Posterior vena cava (tissue), 2 donors: ENCODE measurements around the gene DOCK4. TPM values are rescaled to one million over a fixed set of nuclear protein-coding genes. Genes with fewer than 3 reads are reported as not detected.

Experiments
- DNase-seq: peaks from one replicate; pipeline ENCODE4 v3.0.0-alpha.2; 2020; ENCODE audit warnings: low spot score
- intact Hi-C, 2 donors: fragments of 100-400 bp; cut with DNase I; formaldehyde crosslinking; loops; one replicate each; pipeline versions ENCODE4 v1.14.1 to v1.14.2; 2022 to 2023
- total RNA-seq, 2 donors: library from RNA; stranded (reverse); fragmentation: NEBNext Ultra II Directional; extraction: Animal tissue kit (Norgen Biotek cat#: 25700); gene quantifications; one replicate each; pipeline ENCODE4 v1.2.1, GENCODE V29; 2021
- donor health status: DM: yes; HTN: yes; CAD: no.
- donor health status: DM: yes; HTN: yes; CAD: no.

Gene DOCK4
- total RNA-seq, 2 donors from 2014 or later: 26.1 TPM

DNA sequence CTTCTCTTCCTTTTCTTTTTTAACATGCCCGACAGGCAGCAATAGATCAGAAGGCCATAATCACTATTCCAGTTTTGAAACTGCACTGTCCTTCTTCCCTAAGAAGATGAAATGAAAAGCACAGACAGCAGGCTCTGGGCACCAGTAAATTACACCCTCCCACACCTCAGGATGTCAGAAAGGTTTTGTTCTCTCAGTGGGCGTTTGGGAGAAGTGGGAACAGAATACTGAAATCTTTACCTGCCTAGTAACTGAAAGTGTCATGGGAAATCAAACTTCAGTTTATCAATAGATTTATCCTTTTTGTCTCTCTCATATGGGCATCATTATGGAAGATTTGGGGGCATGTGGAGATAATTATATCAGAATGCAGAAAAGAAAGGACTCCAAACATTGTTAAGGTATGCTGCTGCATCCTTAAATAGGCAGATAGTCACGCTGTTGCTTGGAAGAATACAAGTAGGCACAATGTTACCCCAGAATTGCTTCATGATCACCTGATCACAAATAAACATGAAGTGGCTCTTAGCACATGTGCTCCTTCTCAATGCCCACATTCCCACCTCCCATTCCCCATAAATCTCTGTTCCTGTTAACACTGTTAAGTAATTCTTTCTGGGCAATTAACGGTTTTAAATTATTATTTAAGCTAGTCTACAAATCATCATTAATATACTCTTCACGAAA is 113.3 kb downstream of the DOCK4 start:
- DNase-seq: no peak
- intact Hi-C loops: no loop called here

DNA sequence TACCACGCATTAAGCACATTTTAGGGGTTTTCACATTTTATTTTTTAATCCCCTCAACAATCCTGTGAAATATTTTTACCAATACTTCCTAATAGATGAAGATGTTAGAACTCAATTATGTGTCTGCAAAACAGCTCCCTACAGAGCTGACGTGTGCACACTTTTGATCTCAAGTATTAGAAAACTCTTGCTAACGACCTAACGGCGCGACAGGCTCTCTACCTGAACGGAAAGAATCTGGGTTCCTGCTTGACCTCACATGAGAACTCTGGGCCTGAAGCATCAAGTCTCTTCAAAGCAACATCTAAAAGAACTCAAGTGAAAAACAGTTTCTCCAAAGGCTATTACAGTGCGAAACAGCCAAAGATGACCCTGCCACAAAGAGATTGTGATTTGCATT is 113.9 kb downstream of the DOCK4 start:
- intact Hi-C loops: no loop called here

DNA sequence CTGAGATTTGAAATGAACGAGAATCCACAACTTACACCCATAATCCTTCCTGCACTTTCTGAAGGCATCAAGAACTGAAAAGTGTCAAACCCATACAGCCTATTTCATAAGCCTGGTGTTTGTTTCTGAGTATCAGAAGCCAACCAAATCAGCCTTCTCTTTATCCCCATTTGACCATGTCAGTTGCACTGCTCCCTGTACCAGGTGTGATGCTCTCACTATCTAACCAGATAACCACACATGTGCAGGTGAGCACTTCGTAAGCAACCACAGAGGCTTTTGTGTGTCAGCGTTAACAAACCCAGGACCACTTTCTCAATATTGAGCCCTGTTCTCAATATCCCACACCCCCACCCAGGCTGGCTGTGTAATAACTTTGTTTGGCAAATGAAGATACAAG is 114.4 kb downstream of the DOCK4 start:
- intact Hi-C loops: no loop called here
- no peak for DNase-seq

More for the DNA sequence above, 113.9 kb downstream of the DOCK4 start:
- DNase-seq: no peak

DNA sequence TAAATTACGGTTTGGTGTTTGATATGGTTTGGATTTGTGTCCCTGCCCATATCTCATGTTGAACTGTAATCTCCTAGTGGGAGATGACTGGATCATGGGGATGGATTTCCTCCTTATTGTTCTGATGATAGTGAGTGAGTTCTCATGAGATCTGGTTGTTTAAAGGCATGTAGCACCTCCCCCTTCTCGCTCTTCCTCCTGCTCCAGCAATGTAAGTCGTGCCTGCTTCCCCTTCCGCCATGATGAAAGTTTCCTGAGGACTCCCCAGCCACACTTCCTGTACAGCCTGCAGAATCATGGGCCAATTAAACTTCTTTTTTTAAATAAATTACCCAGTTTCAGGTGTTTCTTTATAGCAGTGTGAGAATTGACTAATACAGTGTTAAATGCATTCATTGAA is 116.6 kb downstream of the DOCK4 start:
- no peak for DNase-seq

DNA sequence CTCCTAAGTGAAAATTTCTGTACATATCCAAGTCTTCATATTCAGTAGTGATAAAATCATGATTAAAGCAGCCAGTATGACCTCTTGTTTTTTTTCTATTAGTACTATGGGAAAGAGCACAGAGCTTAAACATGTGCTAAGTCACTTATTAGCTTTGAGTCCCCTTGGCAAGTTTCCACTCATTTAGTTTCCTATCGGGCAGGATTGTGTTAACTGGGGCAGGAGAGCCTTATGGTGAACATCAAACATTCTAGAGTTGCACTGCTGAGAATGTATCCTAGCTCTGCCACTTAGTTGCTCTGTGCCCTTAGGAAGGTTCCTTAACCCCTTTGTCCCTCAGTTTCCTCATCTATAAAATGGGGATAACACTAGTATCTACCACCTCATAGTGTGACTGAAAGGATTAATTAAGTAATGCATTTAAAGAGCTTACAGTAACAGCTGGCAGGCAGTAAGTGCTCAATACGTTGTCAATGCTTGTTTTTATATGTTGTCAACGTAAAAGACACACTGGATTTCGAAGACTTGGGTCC is 117.6 kb downstream of the DOCK4 start:
- intact Hi-C loops: no loop called here
- no peak for DNase-seq

More for the DNA sequence above, 116.6 kb downstream of the DOCK4 start:
- intact Hi-C loops: no loop called here

DNA sequence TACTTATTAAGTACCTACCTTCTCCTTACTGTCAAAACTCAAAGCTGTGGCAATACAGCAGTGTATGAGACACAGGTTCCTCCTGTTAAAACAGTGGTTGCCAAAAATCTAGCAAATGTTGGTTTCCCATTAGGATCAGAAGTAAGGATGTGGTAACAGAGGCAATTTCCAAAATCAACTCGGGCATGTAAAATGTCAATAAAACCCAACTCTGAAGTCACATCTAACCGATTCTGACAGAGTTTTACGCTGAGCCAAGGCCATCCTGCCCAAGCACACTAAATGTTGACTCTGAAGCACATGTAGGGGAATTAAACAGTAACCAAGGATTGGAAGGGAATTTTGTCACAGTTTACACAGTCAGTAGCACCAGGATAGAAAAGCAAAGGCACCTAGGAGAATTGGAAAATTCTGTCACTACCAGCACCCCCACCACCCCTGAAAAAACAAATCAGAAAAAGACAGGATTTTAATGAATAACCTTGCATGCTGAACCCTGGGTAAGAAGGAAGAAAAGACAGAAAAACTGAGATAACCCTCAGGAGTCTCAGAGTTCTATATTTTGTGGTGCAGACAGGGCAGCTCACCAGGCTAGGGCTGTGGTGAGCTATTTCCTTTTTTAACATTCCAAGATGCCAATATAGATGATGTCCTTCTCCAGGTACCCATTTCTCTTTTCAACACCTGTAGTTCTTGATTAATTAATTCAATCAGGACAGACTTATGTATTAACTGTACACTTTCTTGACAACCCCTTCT is 119.5 kb downstream of the DOCK4 start:
- no peak for DNase-seq
- intact Hi-C loops: no loop called here

DNA sequence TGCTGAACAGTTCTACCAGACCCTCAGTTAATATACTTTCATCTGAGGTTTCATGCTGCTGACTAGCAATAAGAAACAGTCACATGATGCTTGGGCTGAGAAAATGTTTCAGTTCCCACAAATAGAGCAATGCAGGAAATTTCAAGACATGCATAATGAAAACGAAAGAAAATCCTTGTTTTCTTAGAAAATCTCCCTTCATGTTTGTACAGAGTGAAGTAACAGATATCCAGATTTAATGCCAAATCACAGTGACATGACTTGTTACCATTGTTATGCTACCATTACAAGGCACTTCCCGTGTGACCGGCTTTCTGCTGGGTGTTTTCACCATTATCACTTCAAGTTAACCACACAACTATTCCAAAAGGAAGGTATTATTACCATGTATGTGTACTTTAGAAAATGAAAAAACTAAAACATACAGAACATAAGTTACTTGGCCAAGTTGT is 121.7 kb downstream of the DOCK4 start:
- DNase-seq: no peak
- intact Hi-C loops: no loop called here

DNA sequence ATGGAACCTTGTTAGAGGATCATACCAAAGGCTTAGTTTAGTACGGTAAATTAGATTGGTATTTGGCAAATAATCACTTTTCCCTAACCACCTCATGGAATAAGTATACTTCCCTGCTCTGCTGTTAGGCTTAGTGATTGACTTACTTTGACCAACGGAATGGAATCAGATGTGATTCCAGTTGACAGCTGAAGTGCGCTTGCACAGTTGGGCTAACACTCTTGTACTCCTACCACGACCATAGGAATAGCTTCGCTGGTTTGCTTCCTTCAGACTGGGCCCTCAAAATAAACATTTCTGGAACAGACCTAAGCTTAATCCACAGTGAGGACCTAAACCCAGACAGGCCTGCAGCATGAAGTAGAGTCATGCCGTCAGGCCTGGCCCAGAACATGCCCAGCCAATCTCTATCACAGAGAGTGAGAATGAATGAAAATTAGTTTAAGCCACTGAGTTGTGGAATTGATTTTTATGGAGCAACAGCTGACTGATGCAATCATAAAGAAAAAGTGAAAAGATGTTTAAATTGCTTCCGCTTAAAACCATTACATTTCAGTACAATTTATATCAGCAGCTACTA is 122.3 kb downstream of the DOCK4 start:
- intact Hi-C loops: no loop called here
- no peak for DNase-seq

DNA sequence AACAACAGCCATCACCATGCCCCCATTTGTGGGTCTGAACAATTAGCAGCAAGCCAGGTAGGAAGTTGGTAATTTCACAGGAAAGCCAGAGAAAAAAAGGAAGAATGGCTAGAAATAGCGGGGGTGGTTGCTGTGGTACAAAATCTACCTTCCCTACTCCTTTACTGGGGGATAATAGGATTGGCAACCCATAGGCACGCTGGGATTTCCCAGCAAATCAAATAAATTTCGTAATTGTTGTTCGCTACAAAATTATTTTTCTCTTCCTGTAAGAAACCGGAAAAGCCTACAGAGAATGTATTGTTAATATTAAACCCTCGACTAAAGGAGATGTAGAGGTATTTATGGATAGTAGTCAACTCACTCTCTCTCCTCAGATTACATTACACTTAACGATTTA is 123.9 kb downstream of the DOCK4 start:
- DNase-seq: no peak
- intact Hi-C loops: no loop called here

DNA sequence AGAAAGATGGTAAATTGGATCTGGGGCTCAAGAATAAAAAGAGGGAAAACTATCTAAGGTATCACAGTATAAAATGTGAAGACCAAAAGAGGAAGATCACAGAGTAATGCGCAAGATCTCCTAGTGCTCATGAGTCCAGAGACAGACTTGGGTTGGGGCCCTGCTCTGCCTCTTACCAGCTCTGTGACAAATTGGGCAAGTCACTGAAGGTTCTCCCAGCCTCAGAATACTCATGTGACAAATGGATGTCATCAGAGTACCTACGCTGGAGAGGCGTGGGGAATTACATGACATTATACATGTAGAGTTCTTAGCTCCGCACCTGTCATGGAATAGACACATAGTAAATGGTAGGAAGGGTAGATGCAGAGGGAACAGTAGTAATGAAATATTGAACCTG is 124.4 kb downstream of the DOCK4 start:
- intact Hi-C loops: no loop called here
- no peak for DNase-seq

DNA sequence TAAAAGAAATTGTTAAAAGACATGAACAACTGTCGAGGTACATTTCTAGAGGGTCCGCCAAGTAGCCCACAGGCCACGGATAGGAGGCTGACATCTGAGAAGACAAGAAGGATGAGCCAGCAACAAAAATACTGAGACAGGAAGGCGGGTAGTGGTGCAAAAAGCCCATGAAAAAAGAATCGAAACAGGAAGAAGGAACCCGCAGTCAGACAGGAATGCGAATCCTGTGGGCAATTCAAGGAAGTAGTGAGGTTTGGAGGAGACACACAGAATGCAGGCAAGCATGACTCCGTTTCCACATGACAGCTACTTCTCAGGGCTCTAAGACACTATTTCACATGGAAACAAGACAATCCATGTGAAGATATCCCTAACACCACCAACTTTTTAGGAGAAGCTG is 125.2 kb downstream of the DOCK4 start:
- intact Hi-C loops: no loop called here
- DNase-seq: no peak

DNA sequence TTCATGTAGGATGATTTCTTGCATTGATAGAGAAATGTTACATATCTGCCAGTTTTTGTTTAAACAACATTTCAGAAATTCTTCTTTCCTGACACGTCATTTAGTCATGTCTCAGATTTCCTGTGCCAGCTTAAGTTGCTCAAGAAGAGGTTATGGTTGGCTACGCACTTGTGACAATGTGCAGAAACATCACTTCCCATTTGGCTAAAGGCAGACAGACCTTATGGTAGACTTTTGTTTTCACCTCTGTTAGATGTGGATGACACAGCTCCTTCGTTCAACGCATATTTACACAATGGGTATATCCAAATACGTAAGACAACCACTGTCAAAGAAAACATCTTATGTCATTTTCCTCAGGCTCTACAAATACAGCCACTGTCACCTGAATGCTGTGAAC is 125.8 kb downstream of the DOCK4 start:
- intact Hi-C loops: no loop called here
- no peak for DNase-seq

DNA sequence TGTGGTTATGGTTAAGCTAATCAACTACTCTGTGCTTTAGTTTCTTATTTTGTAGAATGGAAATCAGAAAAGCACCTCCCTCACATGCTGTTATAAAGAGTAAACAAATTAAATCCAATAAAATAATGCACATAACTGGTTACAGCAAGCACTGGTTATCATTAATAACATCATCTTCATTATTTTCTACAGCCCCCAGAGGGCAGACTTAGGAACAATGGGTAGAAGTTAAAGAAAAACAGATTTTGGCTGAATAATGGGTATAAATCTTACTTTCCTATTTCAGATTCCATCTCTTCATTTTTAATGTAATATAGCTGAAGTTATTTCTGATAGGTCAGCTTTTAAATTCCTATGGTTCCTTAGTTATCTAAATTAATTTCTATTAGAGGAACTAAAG is 126.5 kb downstream of the DOCK4 start:
- intact Hi-C loops: no loop called here
- DNase-seq: no peak

DNA sequence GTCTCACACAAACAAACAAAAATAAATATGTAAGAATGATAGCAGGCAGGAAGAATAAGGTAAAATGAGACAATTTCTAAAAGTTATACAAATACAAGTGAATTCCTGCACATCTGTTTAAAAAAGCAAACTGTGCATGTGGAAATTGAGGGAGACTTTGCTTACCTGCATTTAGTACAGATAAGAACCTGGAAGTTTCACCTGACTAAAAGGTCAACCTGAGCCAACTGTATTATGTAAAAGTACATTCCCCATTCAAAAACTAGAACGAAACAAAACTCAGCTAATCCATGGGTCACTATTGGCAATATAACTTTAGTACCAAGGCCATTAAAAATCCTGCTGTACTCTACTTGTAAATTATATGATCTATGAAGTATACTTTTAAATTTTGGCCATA is 127.1 kb downstream of the DOCK4 start:
- intact Hi-C loops: no loop called here
- no peak for DNase-seq

DNA sequence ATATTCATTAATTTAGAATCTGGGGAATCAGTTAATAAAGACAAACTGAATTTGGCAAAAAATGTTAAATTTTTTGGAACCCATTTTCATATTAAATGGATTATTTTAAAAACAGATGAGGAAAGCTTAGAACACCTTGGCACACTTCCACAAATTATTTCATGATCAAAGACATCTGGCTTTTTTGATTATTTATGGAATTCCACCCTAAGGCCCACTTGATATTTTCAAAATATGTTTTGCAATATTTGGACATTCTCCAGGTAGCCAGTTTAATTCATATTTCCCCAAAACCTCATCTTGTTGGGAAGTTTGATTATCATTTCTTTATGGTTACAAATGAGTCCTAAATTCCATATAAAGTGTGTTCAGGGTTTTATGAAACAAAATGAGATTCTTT is 129.9 kb downstream of the DOCK4 start:
- DNase-seq: no peak
- intact Hi-C loops: no loop called here

DNA sequence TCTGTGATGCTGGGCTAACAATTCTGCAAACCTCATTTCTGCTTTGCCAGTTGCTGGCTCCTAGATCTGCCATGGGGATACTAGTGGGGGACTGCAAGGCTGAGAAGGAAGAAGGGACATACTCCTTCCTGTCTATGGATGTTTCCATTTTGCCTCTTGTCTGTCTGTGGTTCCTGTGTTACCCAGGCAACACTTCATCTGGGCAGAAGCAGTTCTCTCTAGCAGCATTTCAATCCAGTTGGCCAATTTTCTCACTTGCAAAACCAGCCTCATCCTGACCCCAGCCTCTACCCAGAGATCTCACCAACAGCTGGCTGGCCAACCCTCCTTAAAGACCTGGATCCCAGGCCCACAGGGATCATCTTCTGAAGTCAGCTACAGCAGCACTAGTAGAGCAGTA is 131.7 kb downstream of the DOCK4 start:
- intact Hi-C loops: no loop called here
- no peak for DNase-seq

DNA sequence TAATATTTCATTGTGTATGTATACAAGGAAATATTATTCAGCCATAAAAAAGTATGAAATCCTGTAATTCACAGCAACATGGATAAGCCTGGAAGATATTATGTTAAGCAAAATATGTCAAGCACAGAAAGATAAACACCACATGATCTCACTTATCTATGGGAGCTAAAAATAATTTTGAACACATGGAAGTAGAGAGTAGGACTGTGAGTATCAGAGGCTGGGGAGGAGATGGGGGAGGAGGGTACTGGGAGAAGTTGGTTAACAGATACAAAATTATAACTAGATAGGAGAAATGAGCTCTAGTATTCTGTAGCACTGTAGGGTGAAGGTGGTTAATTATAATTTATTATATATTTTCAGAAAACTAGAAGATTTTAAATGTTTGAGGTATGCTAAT is 132.7 kb downstream of the DOCK4 start:
- DNase-seq: no peak
- intact Hi-C loops: no loop called here

DNA sequence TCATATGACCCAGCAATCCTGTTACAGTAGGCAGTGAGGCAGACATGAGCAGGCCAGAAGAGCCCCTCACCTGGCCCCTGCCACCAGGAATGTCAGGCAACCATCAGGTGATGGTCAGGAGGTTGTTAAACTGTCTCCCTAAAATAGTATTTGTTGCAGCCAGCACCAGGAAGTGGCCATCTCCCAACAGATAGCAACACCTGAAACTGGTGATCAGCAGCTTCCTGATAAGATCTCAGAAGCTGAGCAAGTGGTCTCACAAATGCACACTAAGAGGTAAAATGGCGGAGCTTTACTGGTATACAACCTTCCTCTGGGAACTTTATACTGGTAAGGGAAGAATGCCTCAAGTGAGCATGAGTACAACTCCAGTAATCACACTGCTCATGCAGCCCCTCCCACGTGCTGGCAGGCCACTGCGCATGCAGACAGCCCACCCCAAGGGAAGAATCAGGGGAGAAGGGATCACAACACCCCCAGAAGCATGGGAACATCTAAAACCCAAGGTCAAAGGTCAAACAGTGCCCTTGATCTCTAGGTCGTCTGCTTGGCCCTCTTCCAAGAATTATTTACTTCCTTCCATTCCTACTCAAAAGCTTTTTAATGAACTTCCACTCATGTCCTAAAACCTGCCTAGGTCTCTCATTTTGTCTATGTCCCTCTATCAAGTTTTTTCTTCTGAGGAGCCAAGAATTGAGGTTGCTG is 133.5 kb downstream of the DOCK4 start:
- intact Hi-C loops: no loop called here
- DNase-seq: no peak

DNA sequence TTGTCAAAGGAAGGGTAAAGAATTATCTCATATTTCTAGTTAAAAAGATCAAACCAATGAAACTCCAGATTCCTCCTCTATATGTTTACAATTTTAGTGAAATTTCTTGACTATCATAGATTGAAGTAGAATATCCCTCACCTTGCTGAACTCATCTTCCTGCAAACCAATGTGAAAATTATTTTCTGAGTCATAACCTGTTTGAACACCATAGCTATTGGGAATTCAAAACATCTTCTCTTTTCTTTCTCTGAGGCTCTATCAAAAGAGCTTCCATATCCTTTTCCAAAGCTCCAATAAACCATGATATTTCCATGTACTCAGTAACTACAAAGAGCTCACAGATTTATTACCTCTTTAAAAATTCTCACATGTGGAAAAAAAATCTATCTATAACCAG is 134.3 kb downstream of the DOCK4 start:
- no peak for DNase-seq
- intact Hi-C loops: no loop called here

DNA sequence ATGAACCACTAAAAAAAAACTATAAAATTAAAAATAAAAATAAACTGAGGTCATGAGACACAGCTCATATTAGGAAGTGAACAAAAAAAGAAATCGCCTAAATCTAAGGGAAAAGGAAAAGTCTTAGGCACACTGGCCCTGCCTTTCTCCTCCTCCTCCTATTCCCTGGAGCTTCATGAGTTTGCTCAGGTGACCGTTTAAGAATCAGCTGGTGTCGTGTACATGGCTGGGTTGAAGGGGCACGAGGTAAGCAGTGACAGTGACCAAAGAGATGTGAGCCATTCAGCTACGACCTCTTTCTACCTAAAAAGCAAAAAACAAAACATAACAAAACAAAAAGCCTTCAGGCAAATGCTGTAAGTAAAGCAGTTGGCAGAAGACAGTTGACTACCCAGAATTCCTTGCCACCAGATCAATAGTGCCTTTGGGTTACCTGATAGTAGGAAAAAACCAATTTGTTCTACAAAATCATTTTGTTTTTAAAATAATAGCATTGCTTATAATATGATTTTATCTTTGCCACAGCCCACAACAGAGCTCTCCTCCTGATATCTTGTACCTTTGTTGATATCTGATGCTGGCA is 135.4 kb downstream of the DOCK4 start:
- DNase-seq: no peak
- intact Hi-C loops: no loop called here
